ENCODE results near the gene CCL11.
"Not testable (repeated sequence)": the region's sequence is repeated elsewhere in the genome, so short reads cannot be mapped to it uniquely, and the experiment has no call there.

Gene CCL11

GRCh38 chr17:34303606-34304005 lies 18.1 kb downstream of the CCL11 start:
- no peak for DNase-seq (ENCODE audit: low read depth, low spot score)

GRCh38 chr17:34305061-34305460 lies 19.5 kb downstream of the CCL11 start:
- no peak for DNase-seq (ENCODE audit: low read depth, low spot score)
- no peak overlapping the region for H3K4me3 ChIP-seq (ENCODE audit: low read length)

More at GRCh38 chr17:34303606-34304005, 18.1 kb downstream of the CCL11 start:
- no peak overlapping the region for H3K4me3 ChIP-seq (ENCODE audit: low read length)

GRCh38 chr17:34305606-34306005 lies 20.1 kb downstream of the CCL11 start:
- H3K4me3 ChIP-seq (ENCODE audit: low read length), result no peak overlapping the region
- DNase-seq (ENCODE audit: low read depth, low spot score), result no peak

GRCh38 chr17:34306466-34306865 lies 20.9 kb downstream of the CCL11 start:
- H3K4me3 ChIP-seq (ENCODE audit: low read length), result no peak overlapping the region
- no peak for DNase-seq (ENCODE audit: low read depth, low spot score)

- no peak overlapping the region for H3K4me3 ChIP-seq (ENCODE audit: low read length)
- DNase-seq (ENCODE audit: low read depth, low spot score), result no peak
These were observed 21.6 kb downstream of the CCL11 start for GRCh38 chr17:34307110-34307509.

- no peak overlapping the region for H3K4me3 ChIP-seq (ENCODE audit: low read length)
- no peak for DNase-seq (ENCODE audit: low read depth, low spot score)
These were observed 22.8 kb downstream of the CCL11 start for GRCh38 chr17:34308371-34308770.

- H3K4me3 ChIP-seq (ENCODE audit: low read length), result no peak overlapping the region
- DNase-seq (ENCODE audit: low read depth, low spot score), result no peak
These were observed 25.7 kb downstream of the CCL11 start for GRCh38 chr17:34311291-34311690.

GRCh38 chr17:34312080-34312479 lies 26.5 kb downstream of the CCL11 start:
- DNase-seq (ENCODE audit: low read depth, low spot score), result no peak
- no peak overlapping the region for H3K4me3 ChIP-seq (ENCODE audit: low read length)

GRCh38 chr17:34313164-34313563 lies 27.6 kb downstream of the CCL11 start:
- H3K4me3 ChIP-seq (ENCODE audit: low read length), result no peak overlapping the region
- DNase-seq (ENCODE audit: low read depth, low spot score), result no peak

- no peak for DNase-seq (ENCODE audit: low read depth, low spot score)
- H3K4me3 ChIP-seq (ENCODE audit: low read length), result no peak overlapping the region
These were observed 28.7 kb downstream of the CCL11 start for GRCh38 chr17:34314279-34314678.

- peak; percentile 26 for DNase-seq (ENCODE audit: low read depth, low spot score)
These were observed 32.9 kb downstream of the CCL11 start for GRCh38 chr17:34318474-34318873.

GRCh38 chr17:34319039-34319483 lies 33.5 kb downstream of the CCL11 start, which contains the start of gene CCL8:
Gene CCL8 (plus strand): TSS chr17:34319435. CDS start chr17:34319502, 67 bp downstream.
- H3K4me3 ChIP-seq (ENCODE audit: low read length), result no peak within 1 kb of the TSS
- DNase-seq (ENCODE audit: low read depth, low spot score), result no peak

More at GRCh38 chr17:34318474-34318873, 32.9 kb downstream of the CCL11 start:
- H3K4me3 ChIP-seq (ENCODE audit: low read length), result no peak overlapping the region

- H3K4me3 ChIP-seq (ENCODE audit: low read length), result no peak overlapping the region
- DNase-seq (ENCODE audit: low read depth, low spot score), result no peak
These were observed 36.4 kb downstream of the CCL11 start for GRCh38 chr17:34321964-34322363.

GRCh38 chr17:34327580-34327979 lies 42.0 kb downstream of the CCL11 start:
- DNase-seq (ENCODE audit: low read depth, low spot score); H3K4me3 ChIP-seq (ENCODE audit: low read length): not testable (repeated sequence)

GRCh38 chr17:34337701-34338100 lies 52.2 kb downstream of the CCL11 start:
- no peak for DNase-seq (ENCODE audit: low read depth, low spot score)
- no peak overlapping the region for H3K4me3 ChIP-seq (ENCODE audit: low read length)

Data from Jurkat, Clone E6-1 (cell line).